Astrocyte (in vitro differentiated cells and primary cell): Measurements from ENCODE around the gene CARM1. TPM values are rescaled to one million over a fixed set of nuclear protein-coding genes. Genes with fewer than 3 reads are reported as not detected.
A peak's percentile ranks its signal among the peaks of the same experiment; 100 is the strongest.

ENCODE experiments used
- DNase-seq: peaks from one replicate; pipeline ENCODE4 v3.0.0-alpha.2; 2010; ENCODE audit warnings: low read depth
- FAIRE-seq: peaks from 2 replicates; lab custom pipeline; 2011; peaks lifted over from hg19 to GRCh38; lab: Jason Lieb, UNC
- H2AFZ ChIP-seq: 2 replicates; pipeline ENCODE4 v1.6.0; 2012; ENCODE audit warnings: low read depth, low read length, inconsistent platforms
- H3K27ac ChIP-seq: 2 replicates; pipeline ENCODE4 v1.5.1; 2011; ENCODE audit warnings: low read depth, low read length, inconsistent platforms
- H3K27me3 ChIP-seq: 2 replicates; pipeline ENCODE4 v1.6.0; 2011; ENCODE audit warnings: low read length, inconsistent platforms; ENCODE audit not compliant: insufficient read depth
- H3K36me3 ChIP-seq: 2 replicates; pipeline ENCODE4 v1.5.1; 2011; ENCODE audit warnings: low read length, inconsistent platforms; ENCODE audit not compliant: insufficient read depth
- H3K4me1 ChIP-seq: 2 replicates; pipeline ENCODE4 v1.5.1; 2011; ENCODE audit warnings: low read length, inconsistent platforms; ENCODE audit not compliant: insufficient read depth
- H3K4me2 ChIP-seq: 2 replicates; pipeline ENCODE4 v1.6.0; 2012; ENCODE audit warnings: low read length, inconsistent platforms
- H3K4me3 ChIP-seq: 2 replicates; pipeline ENCODE4 v1.5.1; 2011; ENCODE audit warnings: low read depth, mild to moderate bottlenecking, low read length, inconsistent platforms; ENCODE audit not compliant: insufficient read depth
- H3K79me2 ChIP-seq: 2 replicates; pipeline ENCODE4 v1.6.0; 2012; ENCODE audit warnings: mild to moderate bottlenecking, low read length, inconsistent platforms; ENCODE audit not compliant: insufficient read depth
- H3K9ac ChIP-seq: 2 replicates; pipeline ENCODE4 v1.6.0; 2012; ENCODE audit warnings: mild to moderate bottlenecking, low read length, inconsistent platforms
- H3K9me3 ChIP-seq: 2 replicates; pipeline ENCODE4 v1.5.1; 2012; ENCODE audit warnings: low read depth, mild to moderate bottlenecking, low read length, inconsistent platforms; ENCODE audit not compliant: insufficient read depth
- H4K20me1 ChIP-seq: 2 replicates; pipeline ENCODE4 v1.6.0; 2012; ENCODE audit warnings: low read length, inconsistent platforms; ENCODE audit not compliant: insufficient read depth
- H3K27ac Mint-ChIP-seq: one replicate; pipeline ENCODE4 v1.8.0; 2021; ENCODE audit warnings: mild to moderate bottlenecking, mixed read lengths; ENCODE audit not compliant: unreplicated experiment
- H3K27me3 Mint-ChIP-seq: one replicate; pipeline ENCODE4 v1.8.0; 2021; ENCODE audit warnings: low read depth, mixed read lengths; ENCODE audit not compliant: unreplicated experiment
- H3K36me3 Mint-ChIP-seq: one replicate; pipeline ENCODE4 v1.8.0; 2021; ENCODE audit warnings: low read depth, mixed read lengths; ENCODE audit not compliant: unreplicated experiment
- H3K4me1 Mint-ChIP-seq: one replicate; pipeline ENCODE4 v1.8.0; 2021; ENCODE audit warnings: low read depth, mixed read lengths; ENCODE audit not compliant: unreplicated experiment
- H3K4me3 Mint-ChIP-seq: one replicate; pipeline ENCODE4 v1.8.0; 2021; ENCODE audit warnings: mild to moderate bottlenecking, moderate library complexity, mixed read lengths; ENCODE audit not compliant: unreplicated experiment
- H3K9me3 Mint-ChIP-seq: one replicate; pipeline ENCODE4 v1.8.0; 2021; ENCODE audit warnings: mild to moderate bottlenecking, mixed read lengths; ENCODE audit not compliant: unreplicated experiment
- CTCF ChIP-seq: IDR thresholded peaks from 2 replicates; pipeline ENCODE4 v1.5.1; 2011; ENCODE audit warnings: low read depth, mild to moderate bottlenecking, inconsistent platforms, low read length, moderate library complexity; ENCODE audit not compliant: insufficient read depth
- EZH2 ChIP-seq: IDR thresholded peaks from 2 replicates; pipeline ENCODE4 v1.6.1; 2012; ENCODE audit warnings: mild to moderate bottlenecking, low read length, inconsistent platforms; ENCODE audit not compliant: insufficient read depth
- total RNA-seq: library from RNA; stranded (reverse); gene quantifications from 2 replicates; pipeline ENCODE4 v1.2.1, GENCODE V29; 2021

The CARM1 gene
- total RNA-seq, 1 donor from 2014 or later = 62.6 TPM

- Histone ChIP-seq H3K9ac (no peak overlapping the region), H3K27ac (no peak overlapping the region), H3K79me2 (peaks cover 72% of the 10 kb centered on the region), H3K9me3 (no peaks in the 10 kb centered on the region), H4K20me1 (peaks cover 85% of the 10 kb centered on the region), H3K4me3 (no peak overlapping the region), H2AFZ (no peak overlapping the region), H3K36me3 (no peaks in the 10 kb centered on the region), H3K27me3 (no peaks in the 10 kb centered on the region), H3K4me1 (peaks cover 6% of the 10 kb centered on the region), H3K4me2 (no peak overlapping the region)
- no peaks in the 10 kb centered on the region for H3K9me3 Mint-ChIP-seq
- TF ChIP-seq CTCF = no peak
- no peak for TF ChIP-seq EZH2
- DNase-seq (no peak), FAIRE-seq (no peak)
- H3K27ac Mint-ChIP-seq = no peak overlapping the region
- peaks cover 3% of the 10 kb centered on the region for H3K36me3 Mint-ChIP-seq
- H3K27me3 Mint-ChIP-seq = no peaks in the 10 kb centered on the region
- no peak overlapping the region for H3K4me3 Mint-ChIP-seq
- H3K4me1 Mint-ChIP-seq = peaks cover 13% of the 10 kb centered on the region
Observed at GRCh38 chr19:10891405-10892086, 20.2 kb downstream of the CARM1 start.

- peaks cover 72% of the 10 kb centered on the region for H3K79me2 ChIP-seq
- TF ChIP-seq CTCF (no peak), EZH2 (no peak)
Observed at GRCh38 chr19:10892256-10892655, 20.9 kb downstream of the CARM1 start.

GRCh38 chr19:10894911-10895213, 23.5 kb downstream of the CARM1 start:
- Mint-ChIP-seq H3K4me3 (no peak overlapping the region), H3K36me3 (peaks cover 3% of the 10 kb centered on the region), H3K9me3 (no peaks in the 10 kb centered on the region), H3K27me3 (no peaks in the 10 kb centered on the region), H3K4me1 (peaks cover 11% of the 10 kb centered on the region), H3K27ac (no peak overlapping the region)
- Histone ChIP-seq H3K9ac (no peak overlapping the region), H2AFZ (no peak overlapping the region), H3K4me1 (peaks cover 13% of the 10 kb centered on the region), H4K20me1 (peaks cover 86% of the 10 kb centered on the region), H3K9me3 (no peaks in the 10 kb centered on the region), H3K79me2 (peaks cover 77% of the 10 kb centered on the region), H3K4me3 (no peak overlapping the region), H3K4me2 (no peak overlapping the region), H3K36me3 (no peaks in the 10 kb centered on the region), H3K27ac (no peak overlapping the region), H3K27me3 (no peaks in the 10 kb centered on the region)
- DNase-seq (no peak), FAIRE-seq (no peak)
- TF ChIP-seq EZH2 (no peak), CTCF (no peak)

More at GRCh38 chr19:10892256-10892655, 20.9 kb downstream of the CARM1 start:
- Mint-ChIP-seq H3K27ac (no peak overlapping the region), H3K36me3 (peaks cover 3% of the 10 kb centered on the region), H3K4me1 (peaks cover 15% of the 10 kb centered on the region), H3K27me3 (no peaks in the 10 kb centered on the region), H3K9me3 (no peaks in the 10 kb centered on the region), H3K4me3 (peak overlapping the region; percentile 31)
- no peak for DNase-seq
- Histone ChIP-seq H4K20me1 (peaks cover 85% of the 10 kb centered on the region), H3K4me3 (no peak overlapping the region), H3K9me3 (no peaks in the 10 kb centered on the region), H3K4me2 (no peak overlapping the region), H3K36me3 (no peaks in the 10 kb centered on the region), H2AFZ (no peak overlapping the region), H3K27me3 (no peaks in the 10 kb centered on the region), H3K4me1 (peaks cover 11% of the 10 kb centered on the region), H3K9ac (no peak overlapping the region), H3K27ac (no peak overlapping the region)
- no peak for FAIRE-seq
